GM23248 (cell line): ENCODE measurements around the gene MBD1.

ENCODE experiments used
- EZH2 ChIP-seq: fragments of 200-600 bp; sonication (generic); IDR thresholded peaks from 2 replicates; pipeline ENCODE4 v1.6.1; 2018; ENCODE audit warnings: antibody characterized with exemption, mild to moderate bottlenecking; ENCODE audit not compliant: insufficient read depth, poor library complexity, severe bottlenecking
- EZH2phosphoT487 ChIP-seq: fragments of 200-600 bp; sonication (generic); IDR thresholded peaks from 2 replicates; pipeline ENCODE4 v1.6.1; 2018; ENCODE audit warnings: antibody characterized with exemption, moderate library complexity, mild to moderate bottlenecking, low read depth; ENCODE audit not compliant: insufficient read depth

DNA sequence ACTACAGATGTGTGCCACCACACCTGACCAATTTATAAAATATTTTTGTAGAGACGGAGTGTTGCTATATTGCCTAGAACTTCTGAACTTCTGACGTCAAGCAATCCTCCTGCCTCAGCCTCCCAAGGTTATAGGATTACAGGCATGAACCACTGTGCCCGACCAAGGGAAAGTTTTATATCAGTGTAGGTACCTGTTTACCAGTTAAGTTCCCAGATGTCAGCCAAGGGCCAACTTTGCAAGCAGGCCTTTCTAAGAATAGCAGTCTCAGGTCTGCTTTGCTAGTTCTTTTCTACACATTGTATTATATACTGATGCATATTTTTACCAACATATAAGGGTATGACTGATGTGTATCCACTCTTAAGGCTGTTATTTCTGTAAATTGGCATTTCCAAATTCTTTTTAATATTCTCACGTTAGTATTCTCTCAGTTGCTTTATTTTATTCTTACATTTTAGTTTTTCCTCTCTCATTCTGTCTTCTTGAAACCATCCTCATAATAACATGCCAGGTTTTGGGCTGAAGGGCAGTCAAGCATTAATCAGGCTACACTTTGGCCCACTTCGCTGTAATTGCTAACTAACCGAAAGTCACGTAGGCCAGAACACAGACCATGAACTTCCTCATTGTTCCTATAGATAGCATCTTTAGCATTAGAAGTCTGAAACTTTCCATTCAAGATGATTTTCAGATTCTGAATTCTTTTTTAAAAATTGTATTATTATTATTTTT lies 31.1 kb upstream of the MBD1 start:
- TF ChIP-seq EZH2, result no peak
- TF ChIP-seq EZH2phosphoT487, result no peak
